ENCODE data around the gene UBE2G2.

UBE2G2 gene

DNA sequence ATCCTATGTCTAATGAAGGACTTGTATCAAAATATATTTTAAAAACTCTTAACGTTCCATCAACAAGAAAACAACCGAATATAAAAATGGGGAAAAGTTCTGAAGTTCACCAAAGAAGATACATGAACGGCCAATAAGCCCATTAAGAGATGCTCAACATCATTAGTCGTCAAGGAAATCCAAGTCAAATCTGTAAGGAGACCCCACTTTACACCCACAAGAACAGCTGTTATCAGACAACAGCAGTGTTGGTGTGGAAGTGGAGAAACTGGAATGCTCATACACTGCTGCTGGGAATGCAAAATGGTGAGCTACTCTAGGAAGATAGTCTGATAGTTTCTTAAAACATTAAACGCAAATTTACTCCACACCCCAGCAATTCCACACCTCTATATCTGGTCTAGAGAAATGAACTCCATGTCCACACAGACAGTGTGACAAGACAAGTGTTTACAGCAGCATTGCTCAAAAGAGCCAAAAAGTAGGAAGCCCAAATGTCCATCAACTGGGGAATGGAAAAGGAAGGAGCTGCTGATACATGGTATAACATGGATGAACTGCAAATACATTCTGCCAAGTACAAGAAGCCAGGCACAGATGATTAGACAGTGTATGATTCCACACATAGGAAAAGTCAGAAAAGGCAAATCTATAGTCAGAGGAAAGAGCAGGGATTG is 18.5 kb downstream of the UBE2G2 start:
- DNase-seq: no peak

DNA sequence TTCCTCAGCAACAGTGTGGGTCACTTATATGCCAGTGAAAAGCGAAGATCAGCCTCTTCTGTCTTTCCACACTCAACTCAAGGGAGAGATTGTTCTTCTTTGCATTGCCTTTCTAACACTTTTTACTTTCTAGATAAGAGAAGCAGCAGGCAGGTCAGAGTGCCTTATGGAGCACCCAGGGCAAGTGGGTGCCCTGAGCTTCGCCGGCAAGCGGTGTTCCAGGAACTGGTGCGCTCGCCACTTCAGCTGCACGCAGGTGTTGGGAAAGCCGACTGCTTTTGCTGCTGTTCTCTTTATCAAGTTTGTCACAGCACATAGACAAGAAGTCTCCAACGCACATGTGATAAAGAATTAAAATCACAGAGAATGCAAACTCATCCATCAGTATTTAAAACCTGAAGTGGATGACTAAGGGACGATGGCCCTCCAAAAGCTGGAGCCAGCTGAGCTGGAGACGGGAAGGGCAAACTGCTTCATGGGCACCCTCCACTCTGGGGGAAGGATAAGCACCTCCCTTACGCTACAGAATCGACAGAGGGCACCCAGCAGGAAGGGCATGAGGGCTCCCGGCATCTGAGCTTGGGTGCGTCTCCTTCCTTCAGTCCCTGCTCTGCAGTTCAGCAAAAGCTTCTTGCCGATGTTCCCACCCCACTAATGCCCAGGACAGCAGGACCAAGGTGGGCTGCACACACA is 20.7 kb downstream of the UBE2G2 start:
- DNase-seq: no peak

DNA sequence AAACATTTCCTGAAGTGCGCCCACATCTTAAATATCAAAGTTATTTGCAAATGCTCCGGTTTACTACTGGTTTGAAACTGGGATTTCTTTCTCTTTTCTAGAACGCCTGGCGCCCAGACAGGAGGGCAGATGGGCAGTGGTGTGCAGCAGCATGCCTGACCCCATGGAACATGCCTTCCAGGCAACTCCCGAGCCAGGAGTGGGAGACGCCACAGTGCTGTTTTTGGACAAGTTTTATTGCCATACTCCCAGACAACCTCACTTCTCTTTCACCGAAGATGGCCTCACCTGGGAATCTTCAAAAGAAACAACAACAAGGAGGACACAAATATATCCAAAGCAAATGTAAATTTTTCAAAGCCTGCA is 21.5 kb downstream of the UBE2G2 start:
- DNase-seq: no peak

DNA sequence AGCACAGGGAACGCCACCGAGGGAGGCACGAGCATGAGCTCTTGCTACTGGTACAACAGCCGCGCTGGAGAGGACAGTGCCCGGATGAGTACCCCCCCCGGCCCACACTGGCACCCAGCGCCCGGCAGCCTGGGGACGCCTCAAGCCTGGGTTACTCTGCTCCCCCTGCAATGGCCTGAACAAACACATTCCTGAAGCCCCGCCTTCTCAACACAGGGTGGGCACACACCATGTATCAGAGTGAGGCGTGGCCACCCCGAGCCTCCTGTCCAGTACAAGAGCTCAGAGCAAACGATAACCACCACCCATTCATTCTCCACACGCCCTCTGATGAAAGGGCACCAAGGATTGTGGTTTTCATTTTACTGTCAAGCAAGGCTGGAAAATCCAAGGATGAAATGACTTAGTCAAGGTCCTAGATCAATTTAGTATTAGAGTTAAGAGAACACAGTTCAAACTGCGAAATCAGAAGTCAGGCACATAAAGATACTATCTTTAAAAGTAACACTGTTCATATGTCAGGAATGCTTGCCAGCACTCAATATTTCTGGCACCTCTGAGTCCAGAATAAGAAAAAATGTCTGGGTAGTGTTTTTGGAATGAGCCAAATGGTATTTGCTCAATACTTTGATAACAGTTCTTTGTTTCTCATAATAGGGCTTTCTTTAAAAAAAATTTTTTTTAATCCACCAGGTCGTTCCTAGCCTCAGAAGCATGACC is 22.0 kb downstream of the UBE2G2 start:
- no peak for DNase-seq

DNA sequence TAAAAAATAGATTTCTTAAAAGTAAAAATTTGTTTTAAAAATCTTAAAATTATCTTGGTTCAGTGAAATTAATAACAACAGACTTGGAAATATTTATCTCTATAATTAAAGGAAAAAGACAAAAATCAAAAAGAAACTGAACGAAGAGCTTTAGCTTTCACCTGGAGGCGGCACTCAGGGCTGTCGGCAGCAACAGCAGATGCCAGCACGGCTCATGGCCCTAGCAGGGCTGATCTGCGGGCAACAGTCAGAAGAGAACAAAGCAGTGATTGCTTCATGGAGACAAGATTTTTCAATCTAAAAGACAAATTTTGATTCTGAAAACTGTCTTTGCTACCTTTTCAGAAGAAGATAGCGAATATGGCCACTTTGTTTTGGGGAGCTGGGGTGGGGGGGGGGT is 22.6 kb downstream of the UBE2G2 start:
- no peak for DNase-seq

DNA sequence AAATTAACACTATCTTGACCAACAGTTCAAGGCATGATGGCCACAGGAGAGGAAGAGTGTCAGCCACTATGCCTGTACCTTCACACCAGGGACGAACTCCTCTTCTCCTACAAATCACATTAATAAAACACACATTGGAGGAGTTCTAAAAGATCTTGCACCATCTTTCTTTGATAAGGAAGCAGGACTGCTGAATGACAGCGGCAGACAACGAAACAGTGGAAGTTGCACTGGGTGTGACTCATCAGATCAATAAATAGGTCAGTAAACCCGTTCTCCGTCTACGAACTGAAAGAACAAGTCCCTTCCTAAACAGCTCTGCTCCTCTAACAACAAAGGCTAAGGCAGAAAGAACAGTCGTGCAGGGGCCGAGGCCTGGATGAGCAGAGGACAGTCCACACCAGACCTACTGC is 23.1 kb downstream of the UBE2G2 start:
- no peak for DNase-seq

DNA sequence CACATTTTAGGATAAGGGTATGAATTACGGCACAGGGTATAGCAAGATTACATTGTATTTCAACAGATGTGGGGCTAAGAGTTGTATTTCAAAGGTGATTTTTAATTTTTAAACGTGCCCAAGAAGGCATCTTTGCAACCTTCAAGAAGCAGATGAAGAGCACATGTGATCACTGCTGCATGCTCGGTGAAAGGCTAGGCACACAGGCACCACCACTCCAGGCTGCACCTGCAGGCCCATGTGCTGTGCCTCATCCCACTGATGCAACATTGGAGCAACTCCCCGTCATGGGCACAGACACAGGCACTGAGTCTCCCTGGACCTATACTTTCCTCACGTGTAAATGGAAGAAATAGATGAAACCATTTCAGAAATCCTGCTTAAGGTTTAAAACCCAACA is 23.5 kb downstream of the UBE2G2 start:
- no peak for DNase-seq

DNA sequence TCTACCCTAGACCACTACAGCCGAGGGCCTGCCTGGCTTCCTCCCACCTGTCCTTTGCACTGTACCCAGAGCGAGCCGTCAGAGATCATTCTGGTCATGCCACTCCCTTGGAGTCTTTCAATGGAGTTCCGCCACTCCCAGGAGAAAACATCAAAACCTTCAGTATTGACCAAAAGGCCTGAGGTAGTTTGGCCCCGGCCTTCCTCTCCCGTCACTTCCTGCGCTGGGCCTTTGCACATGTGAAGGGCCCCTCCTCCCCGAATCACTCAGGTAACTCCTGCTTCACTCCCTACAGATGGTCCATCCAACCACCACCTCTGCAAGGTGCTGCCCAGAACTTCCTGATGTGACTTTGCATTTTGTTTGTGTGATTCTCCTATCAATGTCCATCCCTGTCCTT is 26.6 kb downstream of the UBE2G2 start:
- no peak for DNase-seq

DNA sequence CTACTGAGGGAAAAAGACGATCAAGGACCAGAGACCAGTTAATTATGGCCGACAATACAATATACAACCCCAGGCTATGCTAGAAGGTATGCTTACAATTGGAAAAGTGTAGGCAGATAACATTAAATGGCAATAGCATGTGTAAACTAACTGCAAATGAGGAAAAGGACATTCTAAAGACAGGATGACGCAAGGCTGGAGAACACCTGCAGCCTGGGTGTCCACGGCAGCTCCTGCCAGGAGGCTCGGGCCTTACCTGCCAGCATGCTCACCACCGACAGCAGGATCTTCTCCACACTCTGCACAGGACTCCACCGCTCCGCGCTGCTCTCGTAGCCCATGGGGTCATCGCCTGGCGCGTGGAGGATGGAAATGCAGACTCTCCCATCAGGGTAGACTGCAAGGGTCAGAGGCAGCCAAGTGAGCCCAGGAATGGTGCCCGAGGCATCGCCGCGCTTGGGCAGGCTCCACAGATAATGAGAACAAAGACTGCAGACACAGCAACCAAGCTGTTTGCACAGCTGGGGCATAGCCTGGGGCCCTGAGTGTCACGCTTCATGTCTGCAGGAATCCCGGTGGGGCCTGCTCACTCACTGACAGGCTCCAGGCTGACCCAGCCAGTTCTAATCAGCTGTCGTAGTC is 28.2 kb downstream of the UBE2G2 start:
- DNase-seq: no peak

DNA sequence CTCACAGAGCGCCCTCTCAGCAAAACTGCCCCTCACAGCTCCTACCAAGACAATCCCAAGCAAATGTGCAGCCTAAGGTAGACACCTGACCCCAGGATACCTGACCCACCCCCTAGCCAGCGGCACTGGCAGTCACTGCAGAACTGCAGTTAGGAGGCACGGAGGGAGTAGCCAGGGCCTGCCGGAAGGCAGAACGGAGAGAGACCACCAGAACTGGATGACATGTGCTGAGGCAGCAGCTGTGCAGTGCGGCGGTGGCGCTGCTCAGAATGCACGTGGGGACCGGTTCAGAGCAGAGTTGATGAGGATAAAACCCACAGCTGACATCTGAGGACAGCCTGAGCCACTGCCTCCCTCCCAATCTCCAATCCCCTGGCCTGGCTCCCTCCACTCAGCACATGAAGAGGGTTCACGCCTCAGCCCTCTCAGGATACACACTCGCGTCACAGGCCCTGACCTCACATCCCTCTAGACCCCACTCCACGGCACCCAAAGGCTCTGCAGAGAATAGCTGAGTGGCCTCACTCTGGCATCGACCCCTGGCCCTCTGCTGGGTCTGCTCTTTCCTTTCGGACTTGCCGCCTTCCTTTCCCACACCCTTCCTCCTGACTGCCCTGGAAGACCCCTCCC is 29.6 kb downstream of the UBE2G2 start:
- DNase-seq: no peak

DNA sequence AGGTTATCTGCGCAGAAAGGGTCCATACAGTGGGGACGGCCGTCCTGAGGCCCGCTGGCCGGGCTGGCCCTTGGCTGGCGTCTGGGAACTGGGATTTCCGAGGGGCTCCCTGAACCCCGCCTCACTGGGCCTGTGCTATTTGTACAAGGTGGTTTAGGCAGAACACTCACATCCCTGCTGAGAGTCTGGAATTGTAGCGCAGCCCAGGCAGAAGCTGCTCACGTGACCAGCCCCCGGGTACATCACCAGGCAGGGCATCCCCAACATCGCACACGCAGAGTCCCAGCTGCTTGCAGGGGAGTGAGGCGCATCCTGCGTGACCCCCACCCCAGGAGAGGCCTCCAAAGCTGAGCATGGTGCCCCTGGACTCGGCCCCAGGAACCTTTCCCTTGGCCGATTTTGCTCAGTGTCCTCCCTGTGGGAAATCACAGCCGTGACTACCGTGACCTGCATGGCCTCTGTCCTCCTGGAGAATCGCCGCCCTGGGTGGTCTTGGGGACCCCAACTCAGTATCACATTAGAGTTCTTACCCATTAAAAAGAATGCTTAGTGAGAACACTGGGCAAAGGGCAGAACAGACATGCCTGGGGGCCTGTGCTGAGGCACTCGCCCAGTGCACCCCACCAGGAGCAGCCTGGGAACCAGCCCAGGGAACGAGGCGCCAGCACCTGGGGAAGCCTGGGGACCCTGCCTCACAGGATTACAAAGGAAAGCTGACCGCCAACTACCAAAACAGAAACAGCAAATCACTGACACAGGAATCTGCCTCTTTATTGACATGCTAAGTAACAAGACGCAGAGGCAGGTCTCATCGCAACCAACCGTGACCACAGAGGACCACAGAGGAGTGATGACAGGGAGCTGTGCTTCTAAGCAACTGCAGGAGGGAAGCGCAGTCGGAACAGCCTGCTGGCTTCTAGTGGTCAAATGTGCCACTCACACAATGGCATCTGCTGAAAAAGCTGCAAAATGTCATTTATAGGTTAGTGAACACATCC is 33.5 kb downstream of the UBE2G2 start:
- DNase-seq: no peak

DNA sequence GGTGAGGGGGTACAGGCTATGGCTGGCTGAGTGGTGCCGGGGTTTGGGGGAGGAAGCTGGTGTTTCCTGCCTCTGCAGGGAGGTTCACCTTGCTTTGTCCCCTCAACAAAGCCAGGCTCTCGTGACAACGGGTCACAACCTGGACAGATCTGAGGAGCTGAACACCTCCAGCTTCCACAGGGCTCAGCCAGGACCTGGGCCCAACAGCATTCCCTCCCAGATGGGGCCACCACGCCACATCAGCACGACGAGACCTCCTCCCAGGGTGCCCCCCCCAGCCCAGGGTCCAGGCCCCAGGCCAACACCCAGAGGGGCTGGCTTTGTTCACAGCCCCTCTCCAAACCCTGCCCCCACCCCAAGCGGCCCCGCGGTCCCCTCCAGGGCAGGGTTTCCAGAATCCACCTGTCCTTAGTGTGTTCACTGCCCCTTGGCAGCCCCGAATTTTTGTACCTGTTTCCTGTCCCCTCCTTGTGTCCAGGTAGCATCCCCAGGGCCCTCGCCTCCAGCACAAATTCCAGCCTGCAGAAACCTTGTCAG is 34.7 kb downstream of the UBE2G2 start:
- no peak for DNase-seq

DNA sequence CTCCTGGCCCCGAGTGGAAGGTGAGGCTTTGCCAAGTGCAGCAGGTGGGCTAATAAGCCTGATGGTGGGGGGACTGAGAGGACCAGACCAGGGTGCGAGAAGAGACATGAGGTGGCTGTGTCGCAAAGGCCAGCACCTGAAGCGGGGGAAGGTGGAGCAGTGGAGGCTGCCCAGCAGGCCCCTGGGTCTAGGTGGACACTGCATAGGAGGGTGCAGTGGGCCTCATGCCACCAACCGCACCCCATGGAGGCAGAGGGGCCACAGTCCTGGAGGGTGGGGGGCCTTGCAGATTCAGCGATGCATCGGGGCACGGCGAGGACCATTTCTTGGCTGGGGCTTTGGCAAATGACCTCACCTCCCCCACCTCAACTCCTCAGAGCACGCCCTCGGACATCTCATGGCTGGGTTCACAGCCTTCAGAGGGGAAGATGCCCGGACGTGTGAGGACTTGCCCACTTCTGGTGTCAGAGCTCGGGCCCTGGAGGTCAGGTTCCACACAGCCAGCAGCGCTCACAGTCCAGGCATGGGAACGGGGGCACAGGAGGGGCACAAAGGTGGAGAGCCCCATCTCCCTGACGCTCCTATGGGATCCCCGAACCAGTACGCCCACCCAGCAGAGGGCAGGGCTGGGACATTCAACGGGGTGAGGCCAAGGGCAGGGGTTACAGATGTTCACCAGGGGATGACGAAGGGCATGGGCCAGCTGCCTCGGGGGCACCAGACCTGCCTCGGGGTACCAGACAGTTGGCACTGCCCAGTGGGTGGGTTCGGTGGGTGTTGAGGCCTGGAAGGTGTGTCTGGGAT is 35.4 kb downstream of the UBE2G2 start:
- no peak for DNase-seq

DNA sequence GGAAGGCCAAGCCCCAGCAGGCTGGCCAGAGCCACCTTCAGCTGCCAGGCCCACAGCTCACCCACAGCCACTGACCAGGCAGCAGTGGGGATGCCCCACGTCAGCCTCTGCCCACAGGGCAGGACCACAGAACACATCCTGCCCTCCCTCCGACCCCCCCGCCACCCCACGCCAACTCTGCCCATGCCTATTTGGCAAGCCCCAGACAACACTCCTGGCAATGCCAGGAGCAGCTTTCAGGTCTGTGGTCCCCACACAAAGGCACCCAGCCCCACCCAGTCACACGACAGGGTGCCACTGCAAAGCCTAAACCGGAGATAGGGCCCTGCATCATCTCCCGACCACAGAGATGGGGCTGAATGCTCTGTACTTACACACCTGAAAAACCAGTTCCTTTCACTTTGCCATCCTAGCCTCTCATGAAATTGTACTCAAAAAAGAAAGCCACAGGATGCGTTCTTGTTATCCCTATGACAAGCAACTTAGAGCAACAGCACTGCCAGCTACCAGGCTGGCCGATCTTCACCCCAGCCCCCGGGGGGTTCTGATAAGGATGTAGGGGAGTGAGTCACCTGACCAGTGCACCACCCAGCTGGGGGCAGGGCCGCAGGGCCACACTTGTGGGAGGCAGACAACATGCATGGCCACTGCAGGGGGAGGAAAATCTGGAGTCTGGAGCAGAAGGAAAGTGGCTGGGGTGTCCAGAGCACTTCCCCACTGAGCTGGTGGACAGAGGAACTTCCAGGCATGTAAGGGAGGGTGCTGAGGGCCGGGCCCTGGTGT is 36.2 kb downstream of the UBE2G2 start:
- DNase-seq: no peak

DNA sequence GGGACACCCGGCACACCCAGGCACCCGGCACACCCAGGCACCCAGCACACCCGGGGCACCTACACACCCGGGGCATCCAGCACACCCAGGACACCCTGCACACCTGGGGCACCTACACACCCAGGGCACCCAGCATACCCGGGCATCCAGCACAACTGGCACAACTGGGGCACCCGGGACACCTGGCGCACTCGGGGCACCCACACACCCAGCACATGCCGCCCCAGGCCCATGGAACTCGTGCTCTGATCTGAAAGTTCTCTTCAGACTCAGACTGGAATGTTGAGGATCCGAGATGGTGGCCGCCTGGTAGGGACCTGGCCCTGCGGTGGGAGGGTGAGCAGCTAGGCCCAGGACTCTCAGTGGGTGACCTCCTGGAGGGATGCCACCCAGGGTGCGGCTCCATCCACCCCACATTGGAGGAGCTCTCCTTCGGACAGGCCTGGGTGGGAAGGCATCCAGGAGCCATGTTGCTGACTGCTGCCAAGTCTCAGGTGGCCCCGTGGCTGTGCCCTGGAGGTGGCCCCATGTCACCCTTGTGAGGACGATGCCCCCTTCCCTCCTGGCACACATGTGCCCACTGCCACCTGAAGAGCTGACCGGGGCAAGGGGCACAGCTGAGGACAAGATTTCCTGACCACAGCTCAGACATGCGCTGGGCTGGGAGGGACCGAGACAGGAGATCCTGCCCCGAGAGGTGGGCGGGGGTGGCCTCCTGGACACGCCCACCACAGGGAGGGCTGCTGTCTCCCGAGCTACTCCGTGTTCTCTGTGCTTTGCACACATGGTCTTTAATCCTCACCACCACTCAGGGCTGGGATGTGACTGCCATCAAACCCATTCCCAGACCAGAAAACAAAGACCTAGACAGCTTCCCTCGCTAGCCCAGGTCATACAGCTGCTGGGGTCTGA is 37.0 kb downstream of the UBE2G2 start:
- DNase-seq: no peak

DNA sequence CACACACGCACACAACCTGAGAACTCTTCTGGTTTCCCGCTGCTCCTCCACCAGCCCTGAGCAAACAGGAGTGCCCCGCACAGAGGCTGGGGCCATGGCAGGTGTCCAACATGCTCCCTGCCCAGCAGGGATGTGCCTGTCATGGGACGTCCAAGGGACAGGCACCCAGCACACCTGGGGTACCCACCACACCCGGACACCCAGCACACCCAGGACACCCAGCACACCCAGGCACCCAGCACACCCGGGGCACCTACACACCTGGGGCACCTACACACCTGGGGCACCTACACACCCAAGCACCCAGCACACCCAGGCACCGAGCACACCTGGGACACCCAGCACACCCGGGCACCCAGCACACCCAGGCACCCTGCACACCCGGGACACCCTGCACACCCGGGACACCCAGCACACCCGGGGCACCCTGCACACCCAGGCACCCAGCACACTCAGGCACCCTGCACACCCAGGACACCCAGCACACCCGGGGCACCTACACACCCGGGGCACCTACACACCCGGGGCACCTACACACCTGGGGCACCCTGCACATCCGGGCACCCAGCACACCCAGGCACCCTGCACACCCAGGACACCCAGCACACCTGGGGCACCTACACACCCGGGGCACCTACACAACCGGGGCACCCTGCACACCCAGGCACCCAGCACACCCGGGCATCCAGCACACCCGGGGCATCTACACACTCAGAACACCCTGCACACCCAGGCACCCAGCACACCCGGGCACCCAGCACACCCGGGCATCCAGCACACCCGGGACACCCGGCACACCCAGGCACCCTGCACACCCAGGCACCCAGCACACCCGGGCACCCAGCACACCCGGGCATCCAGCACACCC is 37.9 kb downstream of the UBE2G2 start:
- DNase-seq: no peak

DNA sequence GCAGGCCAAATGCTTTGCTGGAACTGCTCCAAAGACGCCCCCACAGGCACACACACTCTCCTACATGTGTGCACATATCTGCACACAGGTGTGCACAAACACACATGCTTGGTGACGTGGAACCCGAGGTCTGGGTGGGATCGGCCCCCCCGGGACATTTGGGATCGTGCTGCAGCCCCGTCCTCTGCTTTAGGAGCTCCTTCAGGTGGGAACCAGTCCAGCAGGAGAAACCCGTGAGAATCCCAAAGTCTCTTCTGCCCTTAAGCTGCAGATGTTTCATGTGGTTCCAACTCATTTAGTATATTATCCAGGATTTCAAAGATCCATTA is 38.6 kb downstream of the UBE2G2 start:
- no peak for DNase-seq

Measured in NCI-H2171 (cell line).